ENCODE measurements around the gene RBM10.

DNA sequence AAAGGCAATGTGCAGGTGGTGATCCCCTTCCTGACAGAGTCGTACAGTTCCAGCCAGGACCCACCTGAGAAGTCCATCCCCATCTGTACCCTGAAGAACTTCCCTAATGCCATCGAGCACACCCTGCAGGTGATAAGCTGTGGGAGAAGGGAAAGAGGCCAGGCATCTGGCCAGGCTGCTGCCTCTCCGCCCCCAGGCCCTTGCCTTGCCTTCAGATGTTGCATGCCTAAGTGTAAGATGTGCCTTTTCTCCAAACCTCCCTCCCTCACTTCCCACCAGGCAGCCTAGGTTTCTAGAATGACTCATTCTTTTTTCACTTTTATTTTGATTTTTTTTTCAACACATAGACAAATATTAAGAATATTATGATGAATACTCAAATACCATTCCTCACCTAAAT lies 61.3 kb downstream of the RBM10 start:
- TF ChIP-seq, protein P1, sequence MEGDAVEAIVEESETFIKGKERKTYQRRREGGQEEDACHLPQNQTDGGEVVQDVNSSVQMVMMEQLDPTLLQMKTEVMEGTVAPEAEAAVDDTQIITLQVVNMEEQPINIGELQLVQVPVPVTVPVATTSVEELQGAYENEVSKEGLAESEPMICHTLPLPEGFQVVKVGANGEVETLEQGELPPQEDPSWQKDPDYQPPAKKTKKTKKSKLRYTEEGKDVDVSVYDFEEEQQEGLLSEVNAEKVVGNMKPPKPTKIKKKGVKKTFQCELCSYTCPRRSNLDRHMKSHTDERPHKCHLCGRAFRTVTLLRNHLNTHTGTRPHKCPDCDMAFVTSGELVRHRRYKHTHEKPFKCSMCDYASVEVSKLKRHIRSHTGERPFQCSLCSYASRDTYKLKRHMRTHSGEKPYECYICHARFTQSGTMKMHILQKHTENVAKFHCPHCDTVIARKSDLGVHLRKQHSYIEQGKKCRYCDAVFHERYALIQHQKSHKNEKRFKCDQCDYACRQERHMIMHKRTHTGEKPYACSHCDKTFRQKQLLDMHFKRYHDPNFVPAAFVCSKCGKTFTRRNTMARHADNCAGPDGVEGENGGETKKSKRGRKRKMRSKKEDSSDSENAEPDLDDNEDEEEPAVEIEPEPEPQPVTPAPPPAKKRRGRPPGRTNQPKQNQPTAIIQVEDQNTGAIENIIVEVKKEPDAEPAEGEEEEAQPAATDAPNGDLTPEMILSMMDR (IDR thresholded peaks at IDR 0.05; ENCODE audit: insufficient read depth, low read length, poor library complexity, severe bottlenecking): no peak
- TF ChIP-seq EZH2phosphoT487 (conservative IDR thresholded peaks at IDR 0.05; ENCODE audit: low read length): no peak

Data from SU-DHL-6 (cell line).